ENCODE data around the gene IGFALS. TPM values are rescaled to one million over a fixed set of nuclear protein-coding genes. Genes with fewer than 3 reads are reported as not detected.

The IGFALS gene
- polyA plus RNA-seq, 1 donor = 1.6 TPM

DNA sequence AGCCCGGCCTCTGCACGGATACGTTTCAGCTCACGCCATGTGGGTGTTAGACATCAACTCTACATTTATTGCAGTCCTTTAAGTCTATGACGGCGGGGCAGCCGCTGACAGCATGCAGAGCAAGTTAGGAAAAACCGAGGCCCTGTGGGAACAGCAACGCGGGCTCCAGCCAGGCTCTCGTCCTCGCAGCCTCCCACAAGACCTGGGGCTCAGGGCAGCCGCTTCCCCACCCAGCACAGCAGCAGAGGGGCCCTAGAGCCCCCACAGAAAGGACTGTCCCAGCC is 16.9 kb downstream of the IGFALS start:
- no peak for DNase-seq

DNA sequence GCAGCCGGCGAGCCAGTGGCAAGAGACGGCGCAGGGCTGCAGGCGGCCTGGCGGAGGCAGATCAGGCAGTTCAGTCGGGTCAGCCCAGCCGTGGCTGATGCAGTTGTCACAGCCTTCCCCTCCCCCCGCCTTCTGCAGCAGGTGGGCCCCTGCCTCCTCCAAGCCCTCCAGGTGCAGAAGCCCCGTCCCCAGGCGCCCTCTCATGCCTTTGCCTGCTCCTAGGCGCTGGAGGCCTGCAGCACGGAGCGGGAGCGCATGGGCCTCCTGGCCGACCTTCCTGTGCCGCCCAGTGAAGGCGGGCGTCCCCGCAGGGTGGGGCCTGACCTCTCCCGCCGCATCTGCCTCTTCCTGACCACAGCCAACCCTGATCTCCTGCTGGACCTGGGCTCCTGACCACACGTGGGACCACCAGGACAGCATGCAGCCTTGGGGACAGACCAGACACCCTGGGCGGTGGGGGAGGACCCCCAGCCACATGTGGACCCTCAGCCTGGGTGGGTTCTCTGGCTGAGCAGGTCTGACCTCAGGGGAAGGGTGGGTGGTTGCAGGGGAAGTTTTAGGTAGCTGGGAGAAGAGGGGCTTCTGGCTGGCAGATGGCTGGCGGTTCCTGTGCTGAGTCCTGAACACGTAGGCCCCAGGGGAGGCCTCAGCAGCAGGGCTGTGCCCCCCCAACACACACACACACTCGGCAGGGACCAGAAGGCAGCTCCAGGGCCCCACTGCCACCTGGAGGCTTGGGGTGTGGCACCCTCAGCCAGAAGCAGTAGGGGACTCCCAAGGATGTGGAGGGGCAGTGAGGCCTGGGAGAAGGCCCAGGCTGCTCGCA is 17.4 kb downstream of the IGFALS start:
- DNase-seq = no peak

- no peak for DNase-seq
Measured at GRCh38 chr16:1775006-1775845, 18.3 kb downstream of the IGFALS start.

- DNase-seq = no peak
Measured at GRCh38 chr16:1774448-1774780, 19.1 kb downstream of the IGFALS start.

DNA sequence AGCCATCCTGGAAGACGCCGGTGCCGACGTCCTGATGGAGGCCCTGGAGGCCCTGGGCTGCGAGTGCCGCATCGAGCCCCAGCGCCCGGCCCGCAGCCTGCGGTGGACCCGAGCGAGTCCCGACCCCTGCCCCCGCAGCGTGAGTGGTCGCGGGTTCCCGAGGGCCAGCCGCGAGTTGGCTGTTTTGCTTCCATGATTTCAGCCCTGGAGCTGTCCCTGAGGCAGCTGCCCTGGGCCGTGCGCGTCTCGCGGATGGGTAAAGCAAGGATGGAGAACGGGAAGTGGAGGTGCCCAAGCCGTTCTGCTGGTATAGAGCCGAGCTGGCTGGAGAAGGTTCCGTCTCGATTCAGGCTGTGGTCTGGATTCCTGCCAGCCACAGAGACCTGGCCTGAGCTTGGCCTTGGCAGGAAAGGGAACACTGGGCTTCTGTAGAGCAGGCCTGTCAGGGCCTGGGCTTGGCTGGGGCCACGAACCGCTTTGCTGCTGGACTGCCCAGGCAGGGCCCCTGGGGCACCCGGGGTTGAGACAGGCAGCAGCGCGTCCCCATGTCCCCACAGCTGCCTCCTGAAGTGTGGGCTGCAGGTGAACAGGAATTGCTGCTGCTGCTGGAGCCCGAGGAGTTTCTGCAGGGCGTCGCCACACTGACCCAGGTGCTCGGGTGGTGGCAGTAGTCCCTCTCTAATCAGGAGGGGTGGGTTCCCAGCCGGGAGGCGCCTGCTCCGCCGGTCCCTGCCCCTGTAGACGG is 19.6 kb downstream of the IGFALS start:
- no peak for DNase-seq

DNA sequence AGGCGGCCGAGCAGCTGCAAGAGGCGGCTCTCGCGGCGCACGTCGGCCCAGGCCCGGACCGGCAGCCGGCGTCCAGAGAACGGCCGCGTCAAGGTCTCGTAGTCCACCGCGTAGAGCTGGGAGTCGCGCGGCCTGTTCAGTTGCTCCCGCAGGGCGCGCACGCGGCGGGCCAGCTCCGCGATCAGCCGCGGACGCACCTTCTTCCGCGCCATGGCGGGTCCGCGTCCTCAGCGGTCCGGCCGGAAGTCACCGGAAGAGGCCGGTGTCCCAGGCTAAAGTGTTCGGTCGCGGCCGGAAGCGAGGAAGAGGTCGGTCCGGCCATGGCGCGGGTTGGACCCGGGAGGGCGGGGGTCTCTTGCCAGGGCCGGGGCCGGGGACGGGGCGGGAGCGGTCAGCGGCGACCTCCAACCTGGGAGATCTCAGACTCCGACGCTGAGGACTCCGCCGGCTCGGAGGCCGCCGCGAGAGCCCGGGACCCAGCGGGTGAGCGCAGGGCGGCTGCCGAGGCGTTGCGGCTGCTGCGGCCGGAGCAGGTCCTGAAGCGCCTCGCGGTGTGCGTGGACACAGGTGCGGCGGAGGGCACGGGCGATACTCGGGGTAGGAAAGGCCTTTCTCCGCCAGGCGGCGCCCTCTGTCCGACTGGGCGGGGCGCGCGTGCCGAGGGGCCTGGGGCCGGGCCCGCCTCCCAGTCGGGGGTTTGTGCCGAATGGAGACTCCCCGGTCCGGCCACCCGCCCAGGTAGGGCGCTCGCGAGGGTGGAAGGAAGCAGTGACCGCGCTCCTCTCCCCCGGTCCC is 20.4 kb downstream of the IGFALS start, which contains the start of gene MRPS34:
TSS of gene MRPS34 (minus strand) at position 227 of the 795 bp plus-strand sequence. CDS start at position 212, 15 bp downstream.
- peak; percentile 83 for DNase-seq

GRCh38 chr16:1772362-1772907 is 21.1 kb downstream of the IGFALS start, which contains the start of gene EME2:
TSS of gene EME2 (plus strand) at chr16:1772810. CDS start at chr16:1773228, 418 bp downstream.
- no peak for DNase-seq

- no peak for DNase-seq
Measured at GRCh38 chr16:1771864-1772361, 21.6 kb downstream of the IGFALS start.

- no peak for DNase-seq
Measured at GRCh38 chr16:1771188-1771863, 22.2 kb downstream of the IGFALS start, which contains the start of gene NME3. TSS of gene NME3 (minus strand) at chr16:1771543. CDS start at chr16:1771534, 9 bp downstream.

DNA sequence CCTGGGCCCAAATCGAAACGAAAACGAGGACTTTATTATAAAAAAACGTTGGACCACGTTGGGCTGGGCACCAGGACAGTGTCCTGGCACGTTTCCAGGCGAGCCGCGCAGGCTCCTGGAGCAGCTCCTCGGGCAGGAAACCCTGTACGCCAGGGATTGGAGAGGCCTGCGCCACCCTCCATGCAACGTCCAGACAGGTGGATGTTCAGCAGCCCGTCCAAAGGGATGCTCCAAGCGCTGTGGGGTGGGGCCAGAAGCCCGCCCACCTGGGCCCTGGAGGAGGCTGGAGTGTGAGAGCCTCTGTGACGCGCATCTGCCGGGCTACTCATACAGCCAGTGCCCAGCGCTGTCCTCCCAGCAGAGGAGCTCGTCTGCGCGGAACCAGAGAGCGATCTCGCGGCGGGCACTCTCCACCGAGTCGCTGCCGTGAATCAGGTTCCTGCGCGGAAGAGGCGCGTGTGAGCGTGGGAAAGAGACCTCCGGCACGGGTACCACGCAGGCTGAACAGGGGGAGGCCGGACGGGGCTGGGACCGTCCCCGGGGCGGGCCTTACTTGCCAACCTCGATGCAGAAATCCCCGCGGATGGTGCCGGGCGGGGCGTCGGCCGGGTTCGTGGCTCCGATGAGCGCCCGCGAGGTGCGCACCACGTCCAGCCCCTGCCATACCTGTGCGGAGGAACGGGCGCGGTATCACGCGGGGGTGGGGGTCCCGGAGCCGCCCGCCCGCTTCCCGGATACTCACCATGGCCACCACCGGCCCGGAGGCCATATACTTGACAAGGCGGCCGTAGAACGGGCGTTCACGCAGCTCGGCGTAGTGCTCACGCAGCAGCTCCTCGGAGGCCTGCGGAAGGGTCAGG is 22.9 kb downstream of the IGFALS start:
- no peak for DNase-seq

DNA sequence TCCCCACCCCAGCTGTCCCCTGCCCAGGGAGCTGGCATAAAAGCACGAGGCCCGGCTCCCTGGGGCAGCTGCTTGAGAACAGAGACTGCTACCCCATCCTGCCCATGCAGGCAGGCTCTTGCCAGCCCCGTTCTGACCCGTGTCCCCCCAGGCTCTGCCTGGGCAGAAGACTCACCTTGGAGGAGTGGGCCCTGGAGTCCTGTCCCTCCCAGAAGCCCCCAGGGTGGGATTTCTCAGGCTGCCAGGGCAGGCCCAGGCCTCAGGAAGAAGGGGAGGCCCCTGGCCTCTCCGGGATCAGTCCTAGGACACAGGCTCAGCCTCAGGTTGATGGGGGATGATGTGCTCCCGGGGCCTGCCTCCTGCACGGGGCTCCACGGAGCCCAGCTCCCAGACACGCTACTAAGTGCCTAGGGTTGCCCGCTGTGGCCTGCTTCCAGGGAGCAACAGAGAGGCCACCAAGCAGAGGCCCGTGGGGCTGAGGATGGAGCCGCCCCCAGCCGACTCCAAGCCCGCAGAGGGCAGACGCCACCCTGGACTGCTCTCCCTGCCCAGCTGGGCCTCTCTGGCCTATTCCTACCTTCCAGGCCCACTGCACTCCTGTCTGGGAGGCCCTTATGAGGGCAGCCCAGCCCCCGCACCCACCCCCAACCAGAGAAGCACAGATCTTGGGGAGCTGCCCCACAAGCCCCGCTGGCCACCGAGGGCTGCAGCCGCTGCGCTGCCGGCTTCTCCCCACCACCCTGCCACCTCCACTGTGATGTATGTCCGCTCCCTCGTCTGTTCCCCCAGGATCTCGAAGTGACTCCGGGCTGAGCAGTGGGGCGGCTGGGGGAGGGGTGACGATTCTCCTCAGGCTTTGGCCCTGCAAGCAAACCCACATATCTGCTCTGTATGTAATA is 23.9 kb downstream of the IGFALS start:
- no peak for DNase-seq

GRCh38 chr16:1768767-1769401 is 24.6 kb downstream of the IGFALS start:
- DNase-seq = no peak

DNA sequence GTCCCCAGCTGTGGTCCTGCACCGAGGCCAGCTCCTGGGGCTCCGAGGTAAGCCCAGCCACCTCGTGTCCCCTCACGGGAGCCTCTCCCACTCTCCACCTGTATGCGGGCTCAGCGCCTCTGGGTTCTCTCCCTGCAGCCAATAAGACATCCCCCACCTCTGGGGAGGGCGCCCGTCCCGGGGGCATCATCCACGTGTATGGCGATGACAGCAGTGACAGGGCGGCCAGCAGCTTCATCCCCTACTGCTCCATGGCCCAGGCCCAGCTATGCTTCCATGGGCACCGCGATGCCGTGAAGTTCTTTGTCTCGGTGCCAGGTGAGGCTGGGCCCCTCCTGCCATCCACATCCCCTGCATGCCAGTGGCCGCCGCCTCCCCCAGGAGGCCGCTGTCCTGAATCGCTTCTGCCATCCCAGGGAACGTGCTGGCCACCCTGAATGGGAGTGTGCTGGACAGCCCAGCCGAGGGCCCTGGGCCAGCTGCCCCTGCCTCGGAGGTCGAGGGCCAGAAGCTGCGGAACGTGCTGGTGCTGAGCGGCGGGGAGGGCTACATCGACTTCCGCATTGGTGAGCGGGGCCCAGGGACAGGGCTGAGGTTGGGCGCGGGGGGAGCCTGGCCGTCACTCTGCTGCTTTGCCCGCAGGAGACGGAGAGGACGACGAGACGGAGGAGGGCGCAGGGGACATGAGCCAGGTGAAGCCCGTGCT is 25.3 kb downstream of the IGFALS start:
- no peak for DNase-seq

DNA sequence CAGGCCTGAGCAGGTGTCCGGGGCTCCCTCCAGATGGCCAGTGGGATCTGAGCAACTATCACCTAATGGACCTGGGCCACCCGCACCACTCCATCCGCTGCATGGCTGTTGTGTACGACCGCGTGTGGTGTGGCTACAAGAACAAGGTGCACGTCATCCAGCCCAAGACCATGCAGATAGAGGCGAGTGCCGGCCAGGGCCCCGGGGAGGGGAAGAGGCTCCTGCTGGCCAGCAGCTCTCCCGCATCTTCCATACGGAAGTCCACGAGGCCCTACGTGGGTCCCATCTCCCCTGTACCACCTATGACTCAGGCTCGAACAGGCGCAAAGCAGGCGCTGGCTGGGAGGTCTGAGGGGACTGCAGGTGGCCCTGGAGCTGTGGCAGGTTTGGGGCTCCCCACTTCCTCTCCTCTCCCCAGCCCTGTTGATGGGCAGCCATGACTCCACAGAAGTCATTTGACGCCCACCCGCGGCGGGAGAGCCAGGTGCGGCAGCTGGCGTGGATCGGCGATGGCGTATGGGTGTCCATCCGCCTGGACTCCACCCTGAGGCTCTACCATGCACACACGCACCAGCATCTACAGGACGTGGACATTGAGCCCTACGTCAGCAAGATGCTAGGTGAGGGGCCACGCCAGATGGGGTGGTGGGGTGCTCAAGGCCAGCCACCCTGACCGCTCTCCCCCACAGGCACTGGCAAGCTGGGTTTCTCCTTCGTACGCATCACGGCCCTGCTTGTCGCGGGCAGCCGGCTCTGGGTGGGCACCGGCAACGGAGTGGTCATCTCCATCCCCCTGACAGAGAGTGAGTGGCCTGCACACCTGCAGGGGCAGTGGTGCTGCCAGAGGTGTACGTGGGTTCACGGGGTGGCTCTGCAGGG is 26.1 kb downstream of the IGFALS start:
- DNase-seq = no peak

DNA sequence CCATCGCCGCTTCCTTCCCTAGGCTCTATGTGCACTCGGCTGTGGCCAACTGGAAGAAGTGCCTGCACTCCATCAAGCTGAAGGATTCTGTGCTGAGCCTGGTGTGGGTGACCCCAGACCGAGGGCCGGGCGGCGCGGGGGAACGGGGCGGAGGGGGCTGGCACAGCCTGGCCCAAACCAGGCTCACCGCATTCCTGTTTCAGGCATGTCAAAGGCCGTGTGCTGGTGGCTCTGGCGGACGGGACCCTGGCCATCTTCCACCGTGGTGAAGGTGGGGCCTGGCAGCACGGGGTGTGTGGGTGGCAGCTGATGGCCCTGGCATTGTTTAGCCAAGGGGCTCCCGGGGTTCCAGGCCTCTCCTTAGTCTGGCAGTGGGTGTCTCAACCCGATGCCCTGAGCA is 26.8 kb downstream of the IGFALS start:
- DNase-seq = no peak

DNA sequence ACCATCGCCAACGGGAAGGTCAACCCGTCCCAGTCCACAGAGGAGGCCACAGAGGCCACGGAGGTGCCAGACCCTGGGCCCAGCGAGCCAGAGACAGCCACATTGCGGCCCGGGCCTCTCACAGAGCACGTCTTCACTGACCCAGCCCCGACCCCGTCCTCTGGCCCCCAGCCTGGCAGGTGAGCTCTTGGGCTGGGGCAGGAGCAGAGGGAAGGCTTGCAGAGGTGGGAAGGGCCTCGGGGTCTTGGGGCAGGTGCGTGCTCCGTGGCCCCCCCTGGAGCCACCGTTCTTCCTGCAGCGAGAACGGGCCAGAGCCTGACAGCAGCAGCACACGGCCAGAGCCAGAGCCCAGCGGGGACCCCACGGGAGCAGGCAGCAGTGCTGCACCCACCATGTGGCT is 27.3 kb downstream of the IGFALS start:
- no peak for DNase-seq
